ENCODE results near the gene KCNK2.

KCNK2 gene

DNA sequence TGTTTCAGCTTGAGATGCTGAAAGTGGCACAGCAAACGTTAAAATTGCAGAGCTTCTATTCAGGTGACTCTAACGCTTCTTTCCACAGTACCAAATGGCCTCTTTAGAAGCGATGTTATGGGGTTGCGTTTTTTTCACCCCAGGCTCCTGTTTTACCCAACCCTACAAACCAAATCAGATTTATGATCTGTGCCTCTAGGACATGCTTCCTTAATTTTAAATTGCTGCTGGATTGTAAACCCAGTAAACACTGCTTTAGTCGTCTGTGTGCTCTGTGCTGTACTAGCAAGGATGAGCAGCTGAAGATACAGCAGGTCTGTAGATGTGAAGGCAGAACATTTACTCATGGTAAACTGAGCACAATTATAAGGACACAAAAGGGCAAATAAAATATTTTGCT is 13.0 kb downstream of the KCNK2 start:
- no peak for DNase-seq

DNA sequence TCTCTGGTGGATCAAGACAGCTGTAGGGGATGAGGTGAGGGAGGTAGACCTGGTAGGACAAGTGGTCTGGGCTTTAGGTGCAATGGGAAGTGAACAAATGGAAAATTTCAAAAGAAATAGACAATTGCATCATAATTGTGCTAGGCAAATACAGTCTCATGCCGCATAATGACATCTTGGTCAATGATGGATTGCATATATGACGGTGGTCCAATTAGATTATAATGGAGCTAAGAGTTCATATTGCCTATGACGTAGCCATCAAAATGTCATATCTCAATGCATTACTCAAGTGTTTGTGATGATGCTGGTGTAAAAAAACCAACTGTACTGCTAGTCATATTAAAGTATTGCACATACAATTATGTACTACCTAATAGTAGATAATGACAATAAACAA is 19.0 kb downstream of the KCNK2 start:
- no peak for DNase-seq

- no peak for DNase-seq
Measured at GRCh38 chr1:215104283-215104682, 21.7 kb downstream of the KCNK2 start.

DNA sequence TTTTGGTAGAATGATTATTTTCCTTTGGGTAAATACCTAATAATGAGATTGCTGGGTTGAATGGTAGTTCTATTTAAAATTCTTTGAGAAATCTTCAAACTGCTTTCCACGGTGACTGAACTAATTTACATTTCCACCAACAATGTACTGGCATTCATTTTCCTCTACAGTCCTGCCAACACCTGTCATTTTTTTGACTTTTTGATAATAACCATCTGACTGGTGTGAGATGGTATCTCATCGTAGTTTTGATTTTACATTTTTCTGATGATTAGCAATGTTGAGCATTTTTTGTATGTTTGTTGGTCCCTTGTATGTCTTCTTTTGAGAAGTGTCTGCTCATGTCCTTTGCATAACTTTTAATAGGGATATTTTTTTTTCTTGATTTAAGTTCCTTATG is 23.5 kb downstream of the KCNK2 start:
- no peak for DNase-seq

- DNase-seq, result no peak
Measured at GRCh38 chr1:215109171-215109570, 26.6 kb downstream of the KCNK2 start.

- no peak for DNase-seq
Measured at GRCh38 chr1:215111916-215112315, 29.4 kb downstream of the KCNK2 start.

DNA sequence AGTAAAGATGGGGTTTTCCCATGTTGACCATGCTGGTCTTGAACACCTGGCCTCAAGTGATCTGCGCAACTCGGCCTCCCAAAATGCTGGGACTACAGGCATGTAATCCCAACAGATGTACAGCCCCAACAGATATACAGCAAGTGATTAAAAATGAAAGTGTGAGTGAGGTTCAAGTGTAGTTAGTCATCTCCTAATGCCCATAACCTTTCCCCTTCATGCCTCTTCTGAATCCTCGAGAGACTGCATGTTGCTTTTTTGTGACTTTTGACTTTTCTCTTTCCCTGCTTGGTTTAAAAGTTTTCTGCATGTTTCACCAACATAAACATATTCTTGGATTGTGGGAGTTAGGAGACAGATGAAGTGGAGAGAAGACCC is 31.2 kb downstream of the KCNK2 start:
- no peak for DNase-seq

GRCh38 chr1:215114154-215114933 is 31.8 kb downstream of the KCNK2 start:
- DNase-seq, result peak; percentile 4

DNA sequence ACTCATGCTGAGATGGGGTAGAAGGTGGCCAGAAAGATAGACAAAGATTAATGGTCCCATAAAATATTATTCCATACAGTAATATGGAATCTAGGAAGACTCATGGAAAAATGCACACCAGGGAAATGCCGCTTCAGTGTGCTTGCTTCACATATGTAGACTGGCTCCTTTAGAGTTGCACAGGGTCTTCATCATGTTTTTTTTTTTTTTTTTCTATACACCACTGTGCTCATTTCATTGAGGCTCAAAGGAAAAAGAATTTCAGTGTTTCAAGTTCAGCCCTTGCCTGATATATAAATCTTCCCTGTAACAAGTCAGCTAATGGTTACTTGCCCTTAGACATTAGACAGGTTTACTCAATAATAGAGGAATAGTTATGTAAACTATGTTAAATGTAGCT is 33.2 kb downstream of the KCNK2 start:
- DNase-seq, result no peak

GRCh38 chr1:215118081-215118480 is 35.5 kb downstream of the KCNK2 start:
- no peak for DNase-seq

DNA sequence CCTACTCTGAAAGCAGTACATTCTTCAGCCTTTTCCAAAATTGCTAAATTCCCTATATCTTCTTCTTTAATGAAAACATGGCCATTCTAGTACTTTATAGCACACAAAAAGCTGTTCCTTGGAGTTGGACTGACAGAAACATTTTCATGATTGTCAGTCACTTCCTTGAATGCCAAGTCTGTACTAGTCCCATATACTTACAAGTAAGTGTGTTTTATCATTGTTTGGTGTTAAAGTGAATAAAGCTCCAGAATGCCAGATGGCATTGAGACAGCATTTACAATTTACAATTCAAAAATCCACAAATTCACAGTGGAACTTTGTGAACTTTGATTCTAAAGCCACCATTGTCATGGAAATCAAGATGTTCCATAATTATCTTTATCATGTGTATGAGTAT is 36.5 kb downstream of the KCNK2 start:
- no peak for DNase-seq

GRCh38 chr1:215119719-215120365 is 37.3 kb downstream of the KCNK2 start:
- DNase-seq, result no peak

DNA sequence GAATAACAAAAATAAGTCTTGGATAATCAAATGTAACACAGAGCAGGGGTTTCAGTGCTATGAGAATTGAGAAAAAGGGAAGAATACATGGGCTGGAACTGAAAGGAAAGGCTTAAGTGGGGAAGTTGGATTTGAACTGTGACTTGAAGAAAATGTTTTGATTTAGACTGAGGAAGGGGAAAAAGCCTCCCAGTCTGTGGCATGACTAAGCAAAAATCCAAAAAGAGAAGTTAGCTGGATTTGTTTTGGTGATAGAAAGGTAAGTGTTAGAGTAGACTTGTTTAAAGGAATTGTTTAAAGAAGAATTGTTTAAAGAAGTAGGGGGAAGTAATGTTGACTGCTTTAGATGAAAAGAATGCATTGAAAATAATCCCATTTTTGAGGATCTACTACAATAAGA is 46.0 kb downstream of the KCNK2 start:
- no peak for DNase-seq

DNA sequence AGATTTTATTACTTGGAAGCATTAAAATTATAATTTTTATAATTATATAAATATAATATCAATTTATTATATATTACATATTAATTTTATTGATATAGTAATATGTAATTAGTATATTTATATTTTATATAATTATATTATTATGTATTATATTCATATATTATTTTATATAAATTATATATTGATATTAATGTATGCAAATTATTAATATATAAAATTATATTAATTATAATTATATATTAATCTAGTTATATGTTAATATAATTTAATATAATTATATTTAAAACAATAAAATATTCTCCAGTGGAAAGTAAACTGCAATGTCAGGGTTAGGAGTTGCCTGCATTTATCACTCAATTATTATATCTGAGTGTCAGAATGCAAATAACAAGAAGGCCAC is 48.8 kb downstream of the KCNK2 start:
- DNase-seq, result no peak

GRCh38 chr1:215132156-215132555 is 49.6 kb downstream of the KCNK2 start:
- DNase-seq, result no peak

DNA sequence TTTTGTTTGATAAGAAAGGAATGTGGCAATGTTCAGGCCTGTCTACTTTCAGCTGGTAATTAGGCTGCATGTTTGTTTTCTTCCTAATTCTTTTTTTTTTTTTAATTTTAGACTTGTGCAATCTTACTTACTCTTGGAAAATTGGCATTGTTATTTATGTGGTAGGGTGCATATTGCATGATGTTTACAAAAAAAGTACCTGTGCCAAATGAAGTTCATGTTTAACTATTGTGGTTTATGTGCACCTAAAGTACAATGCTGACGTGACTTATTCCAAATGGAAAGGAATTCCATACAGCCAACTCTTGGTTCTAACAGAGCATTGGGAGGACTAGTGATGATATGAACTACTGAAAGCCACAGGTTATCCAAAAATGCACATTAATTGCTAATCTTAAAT is 51.0 kb downstream of the KCNK2 start:
- no peak for DNase-seq

GRCh38 chr1:215137985-215138384 is 55.4 kb downstream of the KCNK2 start:
- no peak for DNase-seq

- DNase-seq, result no peak
Measured at GRCh38 chr1:215140135-215140534, 57.6 kb downstream of the KCNK2 start.

- DNase-seq, result no peak
Measured at GRCh38 chr1:215141460-215141859, 58.9 kb downstream of the KCNK2 start.

- DNase-seq, result no peak
Measured at GRCh38 chr1:215143497-215143896, 61.0 kb downstream of the KCNK2 start.

GRCh38 chr1:215146240-215146975 is 63.9 kb downstream of the KCNK2 start:
- peak; percentile 14 for DNase-seq

- no peak for DNase-seq
Measured at GRCh38 chr1:215147024-215147423, 64.5 kb downstream of the KCNK2 start.

DNA sequence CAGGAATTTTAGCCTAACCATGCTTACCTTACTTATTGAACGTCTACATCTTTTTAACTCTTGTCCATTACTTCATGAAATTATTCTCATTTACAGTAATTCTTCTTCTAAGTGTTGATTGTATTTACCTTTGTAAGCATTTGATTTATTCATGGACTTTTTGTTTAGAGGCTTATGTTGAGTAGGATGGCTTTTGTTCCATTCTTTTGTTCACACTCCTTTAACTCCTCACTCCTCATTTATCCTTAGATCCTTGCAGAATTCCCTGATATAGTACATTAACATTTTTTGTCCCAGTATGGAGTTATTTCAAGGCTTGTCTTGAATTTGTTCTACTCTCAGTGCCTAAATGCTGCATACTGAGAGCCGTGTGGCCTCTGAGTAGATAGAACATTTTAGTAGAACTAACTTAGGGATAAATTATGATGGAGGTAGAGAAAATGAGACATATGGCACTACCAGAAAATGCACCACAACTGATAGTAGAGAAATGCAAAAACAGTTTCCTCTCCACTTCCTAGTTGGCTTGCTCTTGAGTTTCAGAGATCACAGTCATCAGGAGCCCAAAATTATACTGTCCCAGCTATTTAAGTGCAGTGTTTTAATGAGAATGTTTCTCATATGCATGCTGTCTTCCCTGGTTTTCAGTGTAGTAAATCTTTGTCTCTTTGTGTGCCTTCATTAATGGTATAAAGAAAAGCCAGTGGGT is 69.5 kb downstream of the KCNK2 start:
- DNase-seq, result no peak

All from COR-L47 (cell line).